HL-60 (cell line): ENCODE data around the gene RXFP4.

Experiments
- CTCF ChIP-seq: IDR thresholded peaks from one replicate; pipeline ENCODE4 v1.5.1; 2011; ENCODE audit warnings: low read length, control low read depth, inconsistent platforms; ENCODE audit not compliant: insufficient read depth
- GABPA ChIP-seq: IDR thresholded peaks from 2 replicates; pipeline ENCODE4 v1.6.1; 2012; ENCODE audit warnings: low read depth
- POLR2AphosphoS5 ChIP-seq: IDR thresholded peaks from 2 replicates; pipeline ENCODE4 v1.6.1; 2012; ENCODE audit warnings: low read depth
- REST ChIP-seq: IDR thresholded peaks from 2 replicates; pipeline ENCODE4 v1.6.1; 2012; ENCODE audit warnings: low read depth; ENCODE audit not compliant: insufficient replicate concordance
- SPI1 ChIP-seq: IDR thresholded peaks from 2 replicates; pipeline ENCODE4 v1.6.1; 2012; ENCODE audit warnings: low read depth, mild to moderate bottlenecking, borderline replicate concordance

DNA sequence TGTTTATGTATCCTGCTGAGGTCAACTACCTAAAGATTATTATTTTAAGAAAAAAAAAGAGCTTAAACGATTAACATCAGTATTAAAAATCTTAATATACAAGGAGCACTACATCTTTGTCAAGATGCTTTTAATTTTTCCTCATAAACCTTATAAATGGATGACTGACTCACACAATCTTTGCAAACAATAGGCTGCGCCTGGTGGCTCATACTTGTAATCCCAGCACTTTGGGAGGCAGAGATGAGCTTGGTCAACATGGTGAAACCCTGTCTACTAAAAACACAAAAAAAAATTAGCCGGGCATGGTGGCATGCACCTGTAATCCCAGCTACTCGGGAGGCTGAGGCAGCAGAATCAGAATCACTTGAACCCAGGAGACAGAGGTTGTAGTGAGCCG lies 9.0 kb upstream of the RXFP4 start:
- no peak for TF ChIP-seq REST
- TF ChIP-seq CTCF = no peak
- no peak for TF ChIP-seq POLR2AphosphoS5
- no peak for TF ChIP-seq GABPA
- TF ChIP-seq SPI1 = no peak
